ENCODE measurements around the gene HMOX1.
A peak's percentile ranks its signal among the peaks of the same experiment; 100 is the strongest.
"Not testable (repeated sequence)": the region's sequence is repeated elsewhere in the genome, so short reads cannot be mapped to it uniquely, and the experiment has no call there.

HMOX1 gene

DNA sequence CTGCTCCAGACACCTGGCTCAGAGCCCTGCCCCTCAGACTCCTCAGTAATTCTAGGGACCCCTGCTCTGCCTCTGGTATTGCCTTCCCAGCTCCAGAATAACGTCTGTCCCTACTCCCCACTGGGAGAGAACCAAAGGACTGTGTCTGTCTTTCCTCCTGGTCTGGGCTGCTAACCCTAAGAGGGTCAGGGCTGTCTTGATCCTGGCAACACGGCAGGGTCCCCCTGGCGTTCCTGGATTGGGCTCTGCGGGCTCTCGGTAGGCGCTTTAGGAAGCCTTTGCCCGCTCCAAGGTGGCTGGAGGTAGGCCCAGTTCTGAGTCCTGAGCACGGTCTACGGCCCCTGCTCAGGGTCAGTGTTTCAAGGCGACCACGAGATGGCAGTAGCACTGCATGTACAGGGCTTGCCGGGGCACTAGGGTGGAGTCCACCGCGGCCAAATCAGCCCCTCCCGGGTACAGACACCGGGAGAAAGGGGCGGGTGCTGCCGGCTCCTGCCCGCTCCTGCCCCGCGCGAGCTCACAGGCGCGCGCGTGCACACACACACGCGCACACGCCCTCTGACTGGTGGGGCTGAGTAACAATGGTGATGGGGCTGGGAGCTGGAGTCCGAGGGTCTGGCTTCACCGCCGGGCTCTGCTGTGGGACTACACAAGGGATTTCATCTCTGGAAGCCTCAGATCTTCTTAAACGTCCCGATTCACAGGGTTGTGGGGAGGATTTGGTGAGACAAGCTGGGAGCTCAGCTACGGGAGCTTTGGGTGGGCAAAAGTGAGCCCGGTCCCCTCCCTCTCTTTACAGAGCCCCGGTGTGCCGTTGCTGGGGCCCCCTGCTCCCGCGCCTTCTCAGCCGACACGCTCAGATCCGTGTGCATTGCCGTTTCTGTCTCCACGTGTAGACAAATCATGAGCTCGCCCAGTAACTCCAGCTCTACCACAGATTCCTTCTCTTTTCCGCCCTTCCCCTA lies 30.1 kb upstream of the HMOX1 start:
- DNase-seq, result peak; percentile 89

DNA sequence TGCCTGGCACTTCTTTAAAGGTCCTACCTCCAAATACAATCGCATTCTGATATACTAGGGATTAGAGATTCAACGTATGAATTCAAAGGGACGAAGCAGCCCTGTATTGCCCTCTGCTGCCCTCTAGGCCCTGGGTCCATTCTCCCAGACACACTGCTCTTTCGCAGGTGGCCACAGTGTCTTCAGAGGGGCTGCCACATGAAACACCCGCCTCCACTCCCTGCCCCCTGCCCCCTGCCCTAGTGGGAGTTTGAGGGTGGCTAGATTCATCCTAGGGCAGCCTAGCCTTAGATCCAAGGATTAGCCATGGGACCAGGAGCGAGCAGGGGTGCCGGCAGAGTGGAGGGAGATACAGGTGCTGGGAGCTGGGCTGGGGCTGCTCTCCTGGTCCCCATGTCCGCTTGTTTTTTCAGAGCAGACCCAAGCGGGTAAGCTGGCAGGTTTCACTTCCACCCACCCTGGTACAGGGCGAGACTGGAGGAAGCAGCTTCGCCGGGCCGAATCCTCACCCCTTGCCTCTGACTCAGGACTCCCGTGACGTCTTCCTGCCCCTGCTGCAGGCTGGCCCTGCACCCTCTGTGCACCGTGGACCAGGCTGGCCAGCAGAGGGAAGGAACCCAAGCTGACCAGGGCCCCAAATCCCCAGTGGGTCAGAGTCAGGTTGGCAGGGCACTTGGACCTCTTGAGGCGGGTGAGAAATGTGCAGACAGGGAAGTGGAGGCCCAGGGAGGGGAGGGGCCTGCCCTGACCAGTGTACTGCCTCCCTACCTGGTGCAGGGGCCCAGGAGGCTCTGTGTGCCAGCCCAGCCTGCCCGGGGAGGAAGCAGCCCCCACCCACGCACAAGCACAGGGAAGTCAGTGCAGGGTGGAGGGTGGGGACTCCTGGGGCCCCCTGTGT lies 28.4 kb upstream of the HMOX1 start:
- peak; percentile 45 for DNase-seq

DNA sequence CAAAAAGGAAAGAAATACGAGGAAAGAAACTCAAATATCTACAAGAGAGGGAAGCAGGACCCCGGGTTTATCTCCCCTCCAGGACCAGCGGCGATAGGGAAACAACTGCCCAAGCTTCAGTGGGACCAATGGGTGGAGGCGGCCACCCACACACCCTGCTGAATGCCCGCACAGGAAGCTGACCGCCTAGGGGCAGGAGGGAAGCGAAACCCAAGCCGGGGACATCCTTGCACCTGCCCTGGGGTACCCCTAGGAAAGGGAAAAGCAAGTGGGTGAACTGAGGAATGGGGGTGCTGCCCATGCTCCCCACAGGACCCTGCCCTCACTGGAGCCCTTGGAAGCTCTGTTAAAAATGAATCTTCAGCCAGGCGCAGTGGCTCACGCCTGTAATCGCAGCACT lies 27.6 kb upstream of the HMOX1 start:
- no peak for DNase-seq

DNA sequence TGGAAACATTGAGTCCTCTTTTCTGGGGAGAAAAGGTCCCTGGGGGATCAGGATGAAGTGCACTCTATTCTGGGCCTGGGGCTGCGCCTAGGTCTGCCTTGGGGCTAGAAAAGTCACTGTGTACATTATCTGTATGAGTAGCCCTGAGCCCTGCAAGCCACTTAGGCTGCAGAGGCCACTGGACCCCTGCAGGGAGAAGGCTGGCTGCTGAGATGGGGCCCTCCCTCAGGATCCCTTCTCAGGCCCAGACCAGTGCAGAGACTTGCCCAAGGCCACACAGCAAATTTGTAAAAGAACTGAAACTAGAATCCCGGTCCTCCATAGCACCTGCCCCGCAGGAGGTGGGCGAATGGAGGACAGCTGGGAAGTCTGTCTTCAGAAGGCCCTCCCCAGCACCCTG lies 26.8 kb upstream of the HMOX1 start:
- no peak for DNase-seq

DNA sequence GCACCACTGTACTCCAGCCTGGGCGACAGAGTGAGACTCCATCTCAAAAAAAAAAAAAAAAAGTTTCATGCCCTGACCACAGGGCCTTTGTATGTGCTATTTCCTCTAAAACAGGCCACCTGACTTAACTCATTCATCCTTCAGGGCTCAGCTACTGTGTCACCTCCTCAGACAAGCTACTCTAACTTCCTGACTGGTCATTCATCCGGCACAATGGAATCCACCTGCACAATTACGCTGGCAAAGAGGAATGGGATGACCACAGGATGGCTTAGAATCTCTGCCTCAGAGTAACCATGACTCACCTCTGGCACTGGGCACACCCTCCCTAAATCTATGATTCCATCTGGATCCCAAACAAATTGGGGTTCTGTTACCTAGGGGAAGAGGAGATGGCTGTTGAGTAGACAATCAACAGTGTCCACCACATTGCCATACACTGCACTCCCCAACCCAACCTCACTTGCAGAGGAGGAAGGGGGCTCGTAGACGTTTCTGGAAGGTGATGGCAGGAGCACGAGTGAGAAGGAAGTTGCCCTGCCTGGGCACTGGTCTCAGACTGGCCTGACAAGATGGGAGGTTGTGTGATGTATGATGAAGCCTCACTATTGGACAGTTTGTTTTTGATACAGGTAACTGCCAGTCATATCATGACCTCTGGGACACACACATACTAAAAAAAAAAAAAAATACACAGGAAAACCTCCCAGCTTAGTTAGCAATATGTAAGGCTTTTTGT lies 22.8 kb upstream of the HMOX1 start:
- no peak for DNase-seq

DNA sequence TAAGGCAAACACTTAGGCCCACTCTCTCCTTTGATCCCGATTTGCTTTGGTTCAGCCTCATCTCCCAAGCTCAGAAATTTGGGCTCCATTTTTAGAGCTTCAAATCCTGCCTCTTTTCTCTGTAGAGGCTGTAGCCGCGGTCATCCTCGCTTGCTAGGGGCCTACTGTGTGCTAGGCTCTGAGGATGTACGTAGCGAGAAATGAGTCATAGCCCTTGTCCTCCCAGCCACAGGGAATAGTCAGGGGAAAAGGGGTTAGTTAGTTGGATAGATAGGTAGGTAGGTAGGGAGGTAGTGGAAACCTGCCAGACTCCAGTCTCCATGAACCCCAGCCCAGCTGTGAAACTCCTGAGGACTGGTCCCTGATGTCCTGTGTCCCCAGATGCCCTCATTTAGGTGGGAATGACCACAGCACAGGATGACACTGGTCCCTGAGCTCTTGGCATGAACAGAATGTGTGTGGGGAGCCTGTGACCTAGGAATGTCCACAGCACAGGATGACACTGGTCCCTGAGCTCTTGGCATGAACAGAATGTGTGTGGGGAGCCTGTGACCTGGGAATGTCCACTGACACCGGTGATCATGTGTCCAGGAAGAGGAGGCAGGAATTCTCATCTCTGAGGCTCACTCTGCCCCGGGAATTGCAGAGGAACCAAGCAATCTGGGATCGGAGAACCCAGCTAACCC lies 21.4 kb upstream of the HMOX1 start:
- no peak for DNase-seq

DNA sequence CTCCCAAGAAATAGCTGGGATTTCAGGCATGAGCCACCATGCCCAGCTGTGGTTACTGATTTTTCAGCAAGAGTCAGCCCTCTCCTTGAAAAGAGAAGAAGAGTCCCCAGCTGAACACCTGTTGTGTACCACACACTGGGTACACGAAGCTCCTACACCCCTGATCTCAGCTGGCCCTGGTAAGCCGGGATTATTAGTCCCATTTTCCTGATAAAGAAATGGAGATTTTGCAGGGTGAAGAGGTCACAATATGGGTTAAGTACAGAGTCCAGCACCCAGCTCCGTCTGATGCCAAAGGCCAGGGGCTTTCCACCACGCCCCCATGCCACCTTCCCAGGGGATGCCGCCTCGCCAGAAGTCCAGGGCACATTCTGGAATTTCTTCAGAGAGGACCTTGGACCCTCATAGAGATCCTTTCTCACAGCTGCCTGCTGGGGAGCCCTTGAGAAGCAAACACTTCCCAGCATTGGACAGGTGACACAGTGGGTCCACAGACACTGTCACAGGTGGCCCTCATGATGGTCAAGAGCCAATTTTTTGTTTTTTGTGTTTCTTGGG lies 19.8 kb upstream of the HMOX1 start:
- DNase-seq, result no peak

DNA sequence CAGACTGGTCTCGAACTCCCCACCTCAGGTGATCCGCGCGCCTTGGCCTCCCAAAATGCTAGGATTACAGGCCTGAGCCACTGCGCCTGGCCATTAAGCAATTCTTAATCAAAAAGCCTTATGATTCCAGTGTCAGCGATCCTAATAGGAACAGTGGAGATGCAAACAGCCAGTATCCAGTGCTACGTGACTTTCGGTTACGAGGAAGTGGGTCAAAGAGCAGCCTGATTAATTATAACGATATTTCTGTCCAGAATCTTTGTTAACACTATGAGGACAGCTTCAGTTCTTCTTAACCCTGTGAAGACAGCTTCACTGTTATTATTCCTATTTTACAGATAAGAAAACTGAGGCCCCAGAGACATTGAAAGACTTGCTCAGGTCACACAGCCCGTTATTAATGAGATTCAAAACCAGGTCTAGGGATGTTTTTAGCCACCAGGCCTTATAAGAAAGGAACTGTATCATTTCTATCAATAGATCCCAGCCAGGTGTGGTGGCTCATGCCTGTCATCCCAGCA lies 17.3 kb upstream of the HMOX1 start:
- no peak for DNase-seq

DNA sequence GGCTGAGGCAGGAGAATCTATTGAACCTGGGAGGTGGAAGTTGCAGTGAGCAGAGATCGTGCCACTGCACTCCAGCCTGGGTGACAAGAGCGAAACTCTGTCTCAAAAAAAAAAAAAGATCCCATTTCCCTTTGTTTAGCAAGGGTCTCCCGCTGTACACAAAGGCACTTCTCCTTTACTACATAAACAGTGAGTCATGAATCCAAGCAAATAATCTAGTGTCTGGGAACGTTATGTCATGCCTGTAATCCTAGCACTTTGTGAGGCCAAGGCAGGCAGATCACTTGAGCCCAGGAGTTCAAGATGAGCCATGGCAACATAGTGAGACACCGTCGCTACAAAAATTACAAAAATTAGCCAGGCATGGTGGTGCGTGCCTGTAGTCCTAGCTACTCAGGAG lies 16.7 kb upstream of the HMOX1 start:
- not testable (repeated sequence) for DNase-seq

DNA sequence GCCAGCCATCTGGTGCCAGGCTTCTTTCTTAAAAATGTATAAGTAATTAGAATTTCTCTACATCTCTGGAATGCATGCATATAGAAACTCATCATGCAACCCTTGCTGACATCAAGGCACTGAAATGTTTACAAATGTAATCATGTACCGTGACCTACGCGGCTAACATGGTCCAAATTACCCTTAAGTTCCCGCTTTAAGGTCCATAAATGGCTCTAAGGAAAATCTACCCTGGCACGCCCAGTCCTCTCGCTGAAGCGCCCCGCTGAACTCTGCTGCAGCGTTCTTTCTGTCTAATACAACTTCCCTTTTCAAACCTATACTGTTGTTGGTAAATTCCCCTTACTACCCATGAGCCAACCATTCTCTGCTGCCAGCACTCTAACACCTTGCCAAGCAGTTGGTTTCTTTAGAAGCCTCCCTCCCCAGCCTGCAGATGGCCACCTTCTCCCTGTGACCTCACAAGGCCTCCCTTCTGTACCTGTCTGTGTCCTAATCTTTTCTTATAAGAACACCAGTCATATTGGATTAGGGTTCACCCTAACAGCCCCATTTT lies 13.5 kb upstream of the HMOX1 start:
- DNase-seq, result no peak

DNA sequence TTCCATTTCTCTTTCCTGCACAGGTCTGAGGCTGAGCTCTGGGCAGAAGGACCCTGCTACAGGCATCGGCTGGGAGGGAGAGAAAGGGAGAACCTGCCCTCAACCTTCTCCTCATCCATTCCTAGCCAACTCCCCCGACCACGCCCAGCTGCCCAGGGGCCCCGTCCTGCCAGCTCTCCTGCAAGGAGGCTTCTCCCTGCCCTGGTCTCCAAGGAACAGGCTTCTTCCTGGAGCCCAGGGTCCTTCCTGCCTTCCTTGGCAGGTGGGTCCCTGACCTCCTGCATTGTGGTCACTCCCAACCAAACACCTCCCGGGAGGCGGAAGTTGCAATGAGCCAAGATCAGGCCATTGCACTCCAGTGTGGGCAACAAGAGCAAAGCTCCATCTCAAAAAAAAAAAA lies 12.5 kb upstream of the HMOX1 start:
- DNase-seq, result no peak

DNA sequence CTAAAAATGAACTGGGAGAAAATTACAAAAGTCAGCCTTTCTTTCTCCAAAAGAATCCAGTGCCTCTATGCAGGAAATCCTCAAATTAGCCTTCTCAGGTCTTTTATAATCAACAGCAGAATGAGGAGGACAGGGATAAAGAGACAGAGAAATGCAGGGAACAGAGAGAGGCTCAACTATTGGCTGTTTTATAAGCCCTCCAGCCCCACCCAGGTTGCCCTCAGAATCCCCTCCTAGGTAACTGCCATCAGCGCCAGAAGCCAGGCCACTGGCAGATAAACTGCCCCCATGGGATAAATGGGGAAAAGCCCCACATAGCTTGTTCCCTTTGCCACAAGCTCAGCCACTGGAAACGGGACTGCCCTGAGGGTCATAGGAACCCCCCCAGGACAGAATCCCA lies 10.9 kb upstream of the HMOX1 start:
- no peak for DNase-seq

DNA sequence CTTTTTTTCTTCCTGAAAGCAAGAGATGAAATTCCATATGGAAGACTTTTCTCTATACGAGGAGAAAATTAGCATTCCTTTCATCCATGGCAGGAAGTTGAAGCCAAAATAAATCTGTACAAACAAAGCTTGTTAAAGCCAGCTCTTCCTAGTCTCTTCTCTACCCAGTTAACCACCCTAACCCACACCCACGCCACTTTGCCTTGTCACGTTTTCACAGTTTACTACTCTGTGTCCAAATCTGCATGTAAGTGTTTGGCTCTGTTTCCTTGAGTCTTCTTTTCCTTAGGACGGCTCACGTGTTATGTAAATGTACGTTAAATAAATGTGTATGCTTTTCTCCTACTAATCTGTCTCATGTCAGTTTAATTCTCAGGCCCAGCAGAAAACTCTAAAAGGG lies 7.1 kb upstream of the HMOX1 start:
- DNase-seq, result no peak

DNA sequence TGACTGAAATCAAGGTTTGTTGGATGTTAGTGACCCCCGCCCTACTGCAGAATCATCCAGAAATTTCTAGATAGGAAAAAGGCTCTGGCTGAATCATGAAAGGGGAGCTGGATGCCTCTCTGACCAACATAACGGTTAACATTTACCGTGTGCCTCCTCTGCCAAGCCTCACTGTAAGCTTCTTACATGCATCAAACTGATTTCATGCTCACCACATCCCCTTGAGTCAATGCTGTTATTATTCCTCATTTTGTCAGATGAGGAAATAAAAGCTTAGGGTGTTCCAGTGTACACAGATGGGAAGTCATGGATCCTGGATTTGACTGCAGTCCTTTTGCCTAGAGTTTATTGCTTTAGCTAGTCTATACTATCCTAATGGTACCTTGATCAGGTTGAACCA lies 5.9 kb upstream of the HMOX1 start:
- no peak for DNase-seq

DNA sequence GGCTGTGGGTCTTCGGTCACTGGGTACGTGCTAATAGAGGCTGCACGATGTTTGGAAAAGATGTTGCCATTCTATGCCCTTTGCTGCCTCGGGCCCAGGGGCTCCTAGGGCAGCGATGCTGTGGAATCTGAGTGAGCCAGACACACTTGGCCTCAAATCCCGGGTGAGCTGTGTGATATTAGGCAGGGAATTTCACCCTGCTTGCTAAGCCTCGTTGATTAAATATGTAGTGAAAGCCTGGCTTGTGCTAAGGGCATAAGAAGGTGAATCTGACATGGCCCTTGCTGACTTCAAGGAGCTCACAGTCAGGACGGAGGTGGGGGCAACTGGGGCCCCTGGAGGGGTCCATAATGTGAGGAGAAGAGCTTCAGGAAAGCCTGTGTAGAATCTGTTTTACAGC lies 5.4 kb upstream of the HMOX1 start:
- no peak for DNase-seq

DNA sequence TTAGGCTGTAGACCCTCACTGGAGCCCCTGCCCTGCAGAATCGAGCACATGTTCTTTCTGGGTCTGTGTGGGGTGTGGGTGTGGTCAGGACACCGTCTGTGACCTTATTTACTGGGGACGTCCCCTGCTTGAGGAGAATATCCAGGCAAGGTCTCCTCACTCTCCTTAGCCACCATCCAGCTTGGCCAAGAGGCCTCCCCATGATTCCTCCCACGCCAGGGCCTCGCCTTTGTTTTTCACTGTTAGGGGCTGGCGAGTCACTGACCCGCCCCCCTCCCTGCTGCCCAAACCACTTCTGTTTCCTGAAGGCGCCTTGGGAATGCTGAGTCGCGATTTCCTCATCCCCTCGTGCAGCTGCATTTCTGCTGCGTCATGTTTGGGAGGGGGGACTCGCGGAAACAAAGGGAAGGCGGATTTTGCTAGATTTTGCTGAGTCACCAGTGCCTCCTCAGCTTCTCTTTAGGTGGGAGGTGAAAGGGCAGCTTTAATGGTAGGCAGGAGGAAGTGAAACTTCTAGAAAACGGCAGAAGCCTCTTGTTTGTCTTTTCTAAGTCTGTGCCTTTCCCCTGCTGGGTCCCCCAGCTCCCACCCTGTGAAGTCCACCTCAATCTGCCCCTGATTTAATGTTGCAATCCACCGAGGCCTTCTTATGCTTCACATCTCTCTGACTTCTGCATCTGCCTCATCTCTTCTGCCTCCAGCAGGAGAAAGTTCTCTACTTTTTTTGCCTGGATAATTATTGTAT lies 4.0 kb upstream of the HMOX1 start:
- DNase-seq, result peak; percentile 45

DNA sequence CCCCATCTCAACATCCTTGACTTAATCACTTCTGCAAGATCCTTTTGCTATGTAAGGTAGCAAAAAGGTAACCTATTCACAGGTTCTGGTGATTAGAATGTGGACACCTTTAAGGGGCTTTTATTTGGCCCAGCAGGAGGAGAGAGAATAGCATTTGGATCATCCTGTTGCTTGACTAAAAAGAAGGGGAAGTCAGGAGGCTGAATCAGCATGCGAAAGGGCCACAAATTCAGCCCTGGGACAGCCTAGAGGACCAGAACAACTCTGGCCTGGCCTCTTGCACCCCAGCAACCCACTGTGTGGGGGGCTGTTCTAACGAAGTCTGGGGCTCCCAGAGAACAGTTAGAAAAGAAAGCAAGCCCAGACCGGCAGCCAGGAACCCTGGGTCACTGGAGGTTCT lies 3.2 kb upstream of the HMOX1 start:
- no peak for DNase-seq

DNA sequence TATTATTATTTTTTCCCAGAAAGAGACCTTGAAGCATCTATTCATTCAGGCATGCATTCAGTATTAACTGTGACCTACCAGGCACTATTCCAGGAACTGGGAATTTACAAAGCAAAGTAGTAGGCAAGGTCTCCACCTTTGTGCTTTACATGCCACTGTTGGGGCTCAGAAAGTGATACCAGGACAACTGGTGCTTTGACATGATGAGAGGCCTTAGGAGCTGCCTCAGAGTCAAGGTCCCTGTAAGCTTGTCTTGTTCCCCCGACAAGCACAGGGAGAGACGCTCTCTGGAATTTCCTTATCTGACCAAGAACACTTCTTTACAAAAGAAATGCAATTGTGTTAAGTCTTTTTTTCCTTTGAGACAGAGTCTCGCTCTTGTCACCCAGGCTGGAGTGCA lies 2.3 kb upstream of the HMOX1 start:
- DNase-seq, result no peak

DNA sequence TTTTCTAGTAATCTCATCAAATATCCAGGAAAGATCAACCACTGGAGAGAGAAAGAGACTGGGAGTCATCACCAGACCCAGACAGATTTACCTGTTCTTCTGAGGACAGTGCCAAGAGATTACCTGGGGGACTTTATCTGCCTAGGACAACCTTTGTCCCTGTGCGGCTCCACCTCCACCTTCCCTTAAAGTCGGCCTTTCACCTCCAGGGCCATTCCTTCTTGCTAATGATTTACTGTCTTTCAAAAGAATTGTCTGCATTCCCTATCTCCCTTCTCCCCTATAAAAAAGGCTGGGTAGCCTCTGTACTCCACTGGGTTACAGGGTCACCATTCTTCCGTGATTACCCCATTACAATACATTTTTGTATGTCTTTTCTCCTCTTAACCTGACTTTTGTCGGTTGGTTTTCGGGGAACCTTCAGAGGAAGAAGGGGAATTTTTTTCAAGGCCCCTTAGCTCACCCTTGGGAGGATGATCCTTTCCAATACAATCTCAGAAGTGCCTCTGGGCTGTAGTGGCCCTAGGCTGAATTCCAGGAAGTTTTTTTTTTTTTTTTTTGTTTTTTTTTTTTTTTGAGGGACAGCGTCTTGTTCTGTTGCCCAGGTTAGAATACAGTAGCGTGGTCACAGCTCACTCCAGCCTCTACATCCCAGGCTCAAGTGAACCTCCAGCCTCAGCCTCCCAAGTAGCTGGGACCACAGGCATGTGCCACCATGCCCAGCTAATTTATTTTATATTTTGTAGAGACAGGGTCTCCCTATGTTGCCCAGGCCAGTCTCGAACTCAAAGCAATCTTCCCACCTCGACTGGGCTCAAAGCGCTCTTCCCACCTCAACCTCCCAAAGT lies 1.5 kb upstream of the HMOX1 start:
- DNase-seq, result no peak

DNA sequence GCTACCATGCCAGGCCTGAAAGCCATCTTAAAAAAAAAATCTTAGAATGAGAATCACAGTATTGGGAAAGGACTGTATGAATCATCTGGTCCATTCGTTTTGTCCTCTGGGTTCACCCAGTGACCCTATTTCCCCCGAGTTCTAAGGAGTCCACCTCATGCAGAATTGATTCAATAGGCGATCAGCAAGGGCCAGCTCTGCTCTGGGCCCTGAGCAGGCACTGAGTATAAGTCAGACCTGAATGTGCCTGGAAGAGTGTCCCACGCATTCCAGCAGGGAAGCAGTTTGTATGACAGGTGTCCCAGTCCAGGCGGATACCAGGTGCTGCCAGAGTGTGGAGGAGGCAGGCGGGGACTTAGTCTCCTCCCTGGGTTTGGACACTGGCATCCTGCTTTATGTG lies 883 bp upstream of the HMOX1 start:
- no peak for DNase-seq

Data from stimulated activated CD4-positive, alpha-beta T cell treated with anti-CD3 and anti-CD28 coated beads, Interleukin-4, amount 100 ng/mL, for 24 hours (primary cell).